Measurements from ENCODE around the gene ROBO1. TPM values are rescaled to one million over a fixed set of nuclear protein-coding genes. Genes with fewer than 3 reads are reported as not detected.

ROBO1 gene
- total and polyA plus RNA-seq, 2 of the 8 experiments (the other 6 are each of a cell fraction or from before 2014, with no cell fraction given) = 51.4 to 91.0 TPM

GRCh38 chr3:78633626-78634025 lies 1134.2 kb downstream of the ROBO1 start (continued):
- no peak for TF ChIP-seq USF2 (IDR thresholded peaks at IDR 0.05; ENCODE audit: low read length)
- TF ChIP-seq KDM5A (IDR thresholded peaks at IDR 0.05; ENCODE audit: low read length) = no peak
- no peak for TF ChIP-seq CREB1 (IDR thresholded peaks at IDR 0.05)
